Superior temporal gyrus (tissue), 1 donor: Measurements from ENCODE around the gene KBTBD12.
A peak's percentile ranks its signal among the peaks of the same experiment; 100 is the strongest.

Experiments
- DNase-seq: peaks from one replicate; pipeline ENCODE4 v3.0.0-alpha.2; 2016; ENCODE audit errors: extremely low spot score

The KBTBD12 gene

DNA sequence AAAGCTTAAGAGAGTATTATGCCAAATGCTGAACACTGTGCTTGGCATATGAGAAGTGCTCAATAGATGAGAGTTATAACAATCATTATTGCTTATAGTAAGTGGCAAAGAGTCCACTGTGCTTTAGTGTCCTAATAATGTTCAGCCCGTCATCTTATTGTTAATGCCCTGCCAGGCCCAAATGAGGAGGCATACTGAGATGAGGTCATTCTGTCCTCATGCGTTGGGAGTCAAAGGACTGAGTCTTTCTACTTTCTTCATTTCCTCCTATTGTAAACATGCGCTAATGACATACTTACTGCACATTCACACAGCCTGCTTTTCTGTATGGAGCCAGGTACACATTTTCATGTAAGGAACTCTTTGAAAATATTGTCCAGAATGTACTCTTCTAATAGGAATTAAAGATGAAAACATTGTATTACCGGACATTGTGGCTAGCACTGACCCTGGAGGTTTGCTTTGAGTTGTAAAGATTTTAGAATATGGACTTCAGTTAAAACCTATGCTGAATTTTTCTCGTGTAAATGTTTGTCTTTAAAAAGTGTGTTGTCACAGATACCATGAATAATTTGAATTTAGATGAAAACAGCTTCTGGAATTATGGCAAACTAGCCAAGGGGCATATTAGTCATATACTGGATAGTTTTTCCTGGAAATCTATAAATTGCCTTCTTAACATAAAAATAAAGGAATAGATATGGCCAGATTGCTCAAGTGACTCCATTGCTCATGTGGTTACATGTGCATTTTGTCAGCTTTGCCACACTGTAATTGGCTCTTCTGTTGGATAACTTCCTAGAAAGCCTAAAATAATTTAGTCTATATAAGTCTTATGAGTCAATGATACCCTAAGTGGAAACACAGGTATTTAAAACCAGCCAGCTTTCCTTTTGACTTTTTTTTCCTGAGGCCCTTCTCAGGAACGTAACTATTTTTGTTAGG lies 38.3 kb downstream of the KBTBD12 start:
- DNase-seq, result peak; percentile 76

- DNase-seq, result peak; percentile 35
These were observed 39.6 kb downstream of the KBTBD12 start for GRCh38 chr3:127954640-127955039.

DNA sequence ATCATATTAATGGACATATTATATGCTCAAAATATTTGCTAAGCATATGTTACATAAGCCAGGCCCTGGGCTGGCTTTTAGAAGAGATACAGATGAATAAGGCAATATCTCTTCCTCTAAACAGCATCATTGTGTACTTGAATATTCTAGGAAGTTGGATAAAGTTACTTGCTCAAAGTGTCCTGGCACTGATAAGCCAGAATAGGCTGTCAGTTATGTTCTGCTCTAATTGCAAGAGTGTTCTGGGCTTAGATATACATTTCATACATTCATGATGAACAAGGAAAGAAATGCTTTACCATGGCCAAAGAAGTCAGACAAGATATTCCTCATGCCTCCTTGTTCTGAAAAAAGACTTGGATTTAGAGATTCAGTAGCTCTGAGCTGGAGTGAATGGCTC lies 40.7 kb downstream of the KBTBD12 start:
- DNase-seq, result no peak

- no peak for DNase-seq
These were observed 44.0 kb downstream of the KBTBD12 start for GRCh38 chr3:127959041-127959440.

- no peak for DNase-seq
These were observed 44.8 kb downstream of the KBTBD12 start for GRCh38 chr3:127959873-127960272.

- DNase-seq, result no peak
These were observed 45.5 kb downstream of the KBTBD12 start for GRCh38 chr3:127960421-127960965.

DNA sequence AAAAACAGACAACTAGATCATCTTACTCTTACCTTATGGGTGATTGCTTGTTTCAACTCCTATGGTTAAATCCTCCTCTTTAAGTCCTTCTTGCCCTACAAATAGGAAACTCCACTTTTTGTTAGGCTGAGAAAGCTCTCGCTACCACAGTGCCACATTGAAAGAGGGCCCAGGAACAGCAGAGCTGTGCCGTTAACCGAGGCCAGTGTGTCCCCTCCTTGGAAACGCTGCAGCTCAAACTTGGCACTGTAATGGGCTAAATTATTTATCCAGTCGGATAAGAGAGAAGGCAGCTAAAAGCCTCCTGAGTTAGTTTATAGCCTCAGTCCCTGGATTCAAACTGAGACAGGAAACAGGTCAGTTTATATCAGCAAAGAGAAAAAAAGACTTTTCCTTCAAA lies 46.1 kb downstream of the KBTBD12 start:
- no peak for DNase-seq

DNA sequence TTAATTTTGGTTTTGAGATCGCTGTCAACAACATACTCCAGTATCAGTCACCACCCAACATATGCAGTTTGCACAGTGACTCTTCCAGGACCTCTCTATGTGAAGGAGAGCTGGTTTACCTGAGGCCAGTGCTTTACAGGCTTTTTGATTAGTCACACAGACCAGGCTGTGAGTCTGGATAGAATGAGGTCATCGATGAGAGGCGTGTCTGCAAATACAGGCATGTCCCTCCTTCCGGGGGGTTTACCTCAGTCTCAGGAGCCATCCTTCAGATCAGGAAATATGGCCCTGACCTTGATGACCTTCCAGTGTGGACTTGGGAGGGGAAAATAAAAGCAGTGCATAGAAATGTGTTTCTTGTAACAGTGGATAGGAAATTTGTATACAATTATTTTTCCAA lies 46.9 kb downstream of the KBTBD12 start:
- DNase-seq, result no peak

- DNase-seq, result no peak
These were observed 47.9 kb downstream of the KBTBD12 start for GRCh38 chr3:127962937-127963336.

GRCh38 chr3:127964053-127964452 lies 49.0 kb downstream of the KBTBD12 start:
- DNase-seq, result no peak

- DNase-seq, result no peak
These were observed 49.8 kb downstream of the KBTBD12 start for GRCh38 chr3:127964816-127965215.

DNA sequence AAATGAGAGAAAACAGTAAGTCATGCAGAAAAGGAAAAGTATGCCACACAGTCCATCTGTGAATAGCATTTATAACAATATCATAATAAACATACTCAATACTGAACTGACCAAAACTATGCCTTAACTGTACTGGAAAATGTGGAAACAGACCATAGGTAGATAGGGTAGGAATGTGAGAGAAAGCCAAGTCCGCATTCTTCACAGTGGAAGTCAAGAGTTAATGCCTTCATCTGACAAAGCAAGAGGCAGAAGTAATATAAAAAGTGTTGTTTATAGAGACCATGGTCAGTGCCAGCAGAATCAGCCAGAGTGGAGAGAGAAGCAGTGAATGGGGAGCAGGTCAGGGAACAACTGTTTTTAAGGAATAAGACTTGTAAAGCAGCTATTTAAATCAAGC lies 52.3 kb downstream of the KBTBD12 start:
- no peak for DNase-seq

- DNase-seq, result peak; percentile 84
These were observed 56.0 kb downstream of the KBTBD12 start for GRCh38 chr3:127970966-127971592.

DNA sequence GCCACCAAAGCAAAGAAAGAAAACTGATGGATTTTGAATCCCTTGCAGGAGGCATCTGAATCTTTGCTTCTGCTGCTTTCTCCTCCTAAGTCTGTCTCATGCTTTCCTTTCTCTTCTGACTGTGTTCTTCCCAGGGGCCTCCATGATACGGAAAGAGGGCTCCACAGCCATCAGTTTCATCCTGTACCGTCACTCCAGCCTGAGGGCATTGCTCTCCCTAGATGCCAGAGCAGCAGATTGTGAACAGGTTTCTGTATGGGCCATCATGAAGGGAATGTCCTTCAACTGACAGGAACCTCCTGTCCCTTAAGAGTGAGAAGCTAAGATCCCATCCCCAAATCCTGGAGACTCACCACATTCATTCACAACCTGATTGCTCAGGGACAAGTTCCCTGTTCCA lies 59.2 kb downstream of the KBTBD12 start:
- DNase-seq, result no peak

GRCh38 chr3:127975153-127976029 lies 60.4 kb downstream of the KBTBD12 start:
- DNase-seq, result no peak

DNA sequence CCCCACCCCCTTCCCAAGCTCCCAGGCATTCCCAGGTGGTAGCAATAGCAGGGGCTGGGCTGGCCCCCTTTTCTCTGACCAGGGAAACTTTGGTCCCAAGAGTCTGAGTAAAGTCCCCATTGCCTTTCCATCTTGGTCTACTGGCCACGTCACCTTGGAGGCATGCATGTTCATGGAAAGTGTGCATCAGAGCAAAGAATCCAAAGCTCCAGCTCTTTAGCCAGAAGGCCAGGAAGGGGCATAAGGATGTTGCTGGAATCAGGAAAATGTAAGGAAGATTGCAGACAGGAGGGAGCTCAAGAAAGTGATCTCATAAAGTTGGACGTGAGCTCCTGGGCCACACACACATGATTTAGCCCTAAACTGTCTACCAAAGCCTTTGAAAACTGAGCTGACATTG lies 63.6 kb downstream of the KBTBD12 start:
- DNase-seq, result no peak

DNA sequence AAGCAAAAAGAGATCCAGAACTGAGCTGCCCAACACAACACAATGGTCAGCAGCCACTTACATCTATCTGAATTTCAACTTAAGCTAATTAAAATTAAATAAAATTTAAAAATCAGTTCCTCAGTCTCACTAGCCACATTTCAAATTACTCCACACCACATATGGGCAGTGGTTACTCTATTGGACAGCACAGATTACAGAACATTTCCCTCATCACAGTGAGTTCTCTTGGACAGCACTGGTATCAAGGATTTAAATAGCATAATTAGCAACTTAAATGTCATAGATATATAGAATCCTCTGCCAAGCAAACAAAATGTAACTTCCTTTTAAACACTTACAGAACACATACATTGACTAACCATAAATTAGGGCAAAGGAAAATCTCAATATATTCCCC lies 64.4 kb downstream of the KBTBD12 start:
- DNase-seq, result no peak

GRCh38 chr3:127981097-127981496 lies 66.1 kb downstream of the KBTBD12 start:
- no peak for DNase-seq

- no peak for DNase-seq
These were observed 67.1 kb downstream of the KBTBD12 start for GRCh38 chr3:127982155-127982554.

DNA sequence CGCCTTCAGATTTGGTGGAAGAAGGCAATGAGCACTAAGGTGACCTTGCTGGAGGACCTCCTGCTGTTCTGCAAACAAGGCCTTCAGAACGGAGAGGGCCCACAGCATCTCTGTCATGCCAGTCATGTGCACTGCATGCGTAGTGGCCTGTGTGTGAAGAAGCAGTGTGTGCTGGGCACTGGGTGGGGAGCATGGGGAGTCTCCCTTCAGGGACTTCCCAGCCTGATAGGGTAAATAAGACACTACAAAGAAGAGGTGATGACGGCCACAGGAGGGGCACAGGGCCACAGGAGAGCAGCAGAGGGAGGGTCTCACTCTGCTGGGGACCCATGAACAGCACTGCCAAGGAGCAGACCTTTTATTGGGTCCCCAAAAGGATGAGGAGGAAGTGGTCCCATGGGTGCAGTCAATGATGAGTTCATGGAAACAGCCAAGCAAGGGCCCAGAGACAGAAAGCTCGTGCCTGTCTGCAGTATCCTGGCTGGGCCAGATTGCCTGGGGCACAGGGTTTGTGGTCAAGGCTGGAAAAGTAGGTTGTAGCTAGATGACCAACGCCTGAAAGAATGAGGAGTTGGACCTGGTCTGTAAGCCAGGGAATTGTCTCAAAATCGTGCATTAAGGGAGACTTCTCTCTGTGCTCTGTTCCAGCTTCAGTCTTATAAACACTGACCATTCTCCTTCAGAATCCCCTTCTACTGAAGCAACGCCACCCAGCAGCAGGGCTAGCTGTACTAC lies 69.4 kb downstream of the KBTBD12 start:
- DNase-seq, result no peak

DNA sequence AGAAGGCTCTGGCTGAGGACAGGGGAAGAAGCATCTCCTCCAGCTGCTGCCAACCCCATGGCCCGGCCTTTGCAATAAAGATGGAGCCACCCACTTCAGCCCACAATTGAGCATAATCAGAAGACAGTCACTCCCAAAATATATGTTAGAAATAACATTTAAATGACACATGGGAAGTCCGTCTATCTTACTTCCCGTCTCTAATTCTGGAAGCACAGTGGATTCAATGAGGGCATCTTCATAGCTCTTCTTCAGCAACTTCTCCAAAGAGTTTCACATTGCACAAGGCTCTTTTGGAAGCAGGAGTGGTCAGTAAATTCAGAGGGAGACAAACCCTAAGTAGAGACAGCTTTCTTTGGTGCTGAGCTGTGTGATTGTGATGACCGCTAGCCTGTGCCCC lies 70.2 kb downstream of the KBTBD12 start:
- no peak for DNase-seq
